Stimulated activated CD8-positive, alpha-beta memory T cell treated with anti-CD3 and anti-CD28 coated beads, Interleukin-4, amount 100 ng/mL, for 4 hours (primary cell): Measurements from ENCODE around the gene ARMC2.
"Not testable (repeated sequence)": the region's sequence is repeated elsewhere in the genome, so short reads cannot be mapped to it uniquely, and the experiment has no call there.

ENCODE experiments used
- DNase-seq, 2 donors: peaks; one replicate each; pipeline ENCODE4 v3.0.0-alpha.2; 2020; ENCODE audit warnings: low read depth in 2 of 2, low spot score in 1 of 2

ARMC2 gene

GRCh38 chr6:108952776-108953486 lies 104.7 kb downstream of the ARMC2 start:
- DNase-seq: no peak

- no peak for DNase-seq
Measured at GRCh38 chr6:108953681-108954080, 105.5 kb downstream of the ARMC2 start.

GRCh38 chr6:108955329-108955949 lies 107.2 kb downstream of the ARMC2 start:
- no peak for DNase-seq

GRCh38 chr6:108957221-108957620 lies 109.0 kb downstream of the ARMC2 start:
- DNase-seq: no peak

GRCh38 chr6:108958900-108959770 lies 110.9 kb downstream of the ARMC2 start:
- no peak for DNase-seq

- DNase-seq: no peak
Measured at GRCh38 chr6:108959972-108960582, 111.9 kb downstream of the ARMC2 start.

- DNase-seq: no peak
Measured at GRCh38 chr6:108960601-108961000, 112.4 kb downstream of the ARMC2 start.

GRCh38 chr6:108961077-108961476 lies 112.9 kb downstream of the ARMC2 start:
- DNase-seq: no peak

- no peak for DNase-seq
Measured at GRCh38 chr6:108961985-108962384, 113.8 kb downstream of the ARMC2 start.

GRCh38 chr6:108966251-108966650 lies 118.0 kb downstream of the ARMC2 start:
- no peak for DNase-seq

- DNase-seq: no peak
Measured at GRCh38 chr6:108966855-108967755, 118.9 kb downstream of the ARMC2 start.

GRCh38 chr6:108968325-108969316 lies 120.4 kb downstream of the ARMC2 start:
- no peak for DNase-seq

- no peak for DNase-seq
Measured at GRCh38 chr6:108969776-108970175, 121.6 kb downstream of the ARMC2 start.

- DNase-seq: no peak
Measured at GRCh38 chr6:108974201-108974600, 126.0 kb downstream of the ARMC2 start.

- DNase-seq: not testable (repeated sequence)
Measured at GRCh38 chr6:108978638-108979037, 130.4 kb downstream of the ARMC2 start.

- DNase-seq: no peak
Measured at GRCh38 chr6:108982154-108983113, 134.2 kb downstream of the ARMC2 start.

GRCh38 chr6:108983151-108983550 lies 134.9 kb downstream of the ARMC2 start:
- no peak for DNase-seq

GRCh38 chr6:108985301-108985700 lies 137.1 kb downstream of the ARMC2 start:
- DNase-seq: no peak
